ENCODE data around the gene SNX5.

GRCh38 chr20:18007534-18008292 is 39.1 kb upstream of the SNX5 start:
- TF ChIP-seq CTCF (IDR thresholded peaks at IDR 0.05): no peak
- no peak for TF ChIP-seq ZFX (IDR thresholded peaks at IDR 0.05; ENCODE audit: borderline replicate concordance)
